Measurements from ENCODE around the gene SORD. TPM values are rescaled to one million over a fixed set of nuclear protein-coding genes. Genes with fewer than 3 reads are reported as not detected.
"Not testable (repeated sequence)": the region's sequence is repeated elsewhere in the genome, so short reads cannot be mapped to it uniquely, and the experiment has no call there.

The SORD gene
- total RNA-seq (10 to 100 TPM in 3 of 5 donors, 1 to 10 TPM in 2; 5.5 to 43.3 (median 17.0) TPM), polyA plus RNA-seq (10 to 100 TPM; 10.5 to 33.5 (median 13.7) TPM)
- long read RNA-seq, donor 1, full-length matches to known transcripts: 3 of 3 reads
- long read RNA-seq, donor 1, partial matches to known transcripts: 0 of 3 reads
- long read RNA-seq, donor 1, other reads (novel, unspliced or antisense): 0 of 3 reads
- long read RNA-seq, donor 2, full-length matches to known transcripts: 5 of 5 reads
- long read RNA-seq, donor 2, partial matches to known transcripts: 0 of 5 reads
- long read RNA-seq, donor 2, other reads (novel, unspliced or antisense): 0 of 5 reads
- long read RNA-seq, donor 3, full-length matches to known transcripts: 19 of 19 reads
- long read RNA-seq, donor 3, partial matches to known transcripts: 0 of 19 reads
- long read RNA-seq, donor 3, other reads (novel, unspliced or antisense): 0 of 19 reads
- long read RNA-seq, donor 4, full-length matches to known transcripts: 2 of 2 reads
- long read RNA-seq, donor 4, partial matches to known transcripts: 0 of 2 reads
- long read RNA-seq, donor 4, other reads (novel, unspliced or antisense): 0 of 2 reads
- long read RNA-seq, donor 5, full-length matches to known transcripts: 20 of 40 reads
- long read RNA-seq, donor 5, partial matches to known transcripts: 20 of 40 reads
- long read RNA-seq, donor 5, other reads (novel, unspliced or antisense): 0 of 40 reads
- long read RNA-seq, donor 6, full-length matches to known transcripts: 30 of 40 reads
- long read RNA-seq, donor 6, partial matches to known transcripts: 10 of 40 reads
- long read RNA-seq, donor 6, other reads (novel, unspliced or antisense): 0 of 40 reads
- long read RNA-seq, donor 7, full-length matches to known transcripts: 9 of 9 reads
- long read RNA-seq, donor 7, partial matches to known transcripts: 0 of 9 reads
- long read RNA-seq, donor 7, other reads (novel, unspliced or antisense): 0 of 9 reads
- long read RNA-seq, donor 8, full-length matches to known transcripts: 28 of 28 reads
- long read RNA-seq, donor 8, partial matches to known transcripts: 0 of 28 reads
- long read RNA-seq, donor 8, other reads (novel, unspliced or antisense): 0 of 28 reads
- long read RNA-seq, donor 9, full-length matches to known transcripts: 15 of 45 reads
- long read RNA-seq, donor 9, partial matches to known transcripts: 30 of 45 reads
- long read RNA-seq, donor 9, other reads (novel, unspliced or antisense): 0 of 45 reads
- long read RNA-seq, donor 10, full-length matches to known transcripts: 1 of 1 reads
- long read RNA-seq, donor 10, partial matches to known transcripts: 0 of 1 reads
- long read RNA-seq, donor 10, other reads (novel, unspliced or antisense): 0 of 1 reads

- Histone ChIP-seq H3K27ac (peak within 1 kb of the TSS; percentile 75 to 86 (median 79)), H3K4me1 (peaks cover 35 to 61% (median 43%) of the 10 kb centered on the region in 4 donors), H3K4me3 (peak within 1 kb of the TSS; percentile 63 to 81 (median 73)), H3K27me3 (peaks cover 0 to 7% (median 0%) of the 10 kb centered on the region in 3 donors), H3K9me3 (no peaks in the 10 kb centered on the region), H3K36me3 (no peaks in the 10 kb centered on the region)
- intact Hi-C loops (cut with DNase I; ENCODE audit: low total_unique reads): no loop called here
- DNase-seq: peak; percentile 96 to 97
- 0 to 5% (median 1%) methylated on average over 14 to 48 of the region's 48 CpGs for WGBS, 5 donors
- peak in 1 of 4 donors; percentile 23 for TF ChIP-seq POLR2A (IDR thresholded peaks at IDR 0.05)
- no peak for TF ChIP-seq EP300 (IDR thresholded peaks at IDR 0.05)
- peak; percentile 8 to 68 (median 48) for TF ChIP-seq POLR2AphosphoS5 (IDR thresholded peaks at IDR 0.05)
- TF ChIP-seq CTCF (IDR thresholded peaks at IDR 0.05): no peak
These were observed at the start of gene SORD for GRCh38 chr15:45022871-45023658. Gene SORD (plus strand): TSS chr15:45023195. CDS start chr15:45023284, 89 bp downstream.

- WGBS, 5 donors: 95 to 100% (median 96%) methylated on average over 3 of the region's 3 CpGs
- H3K36me3 ChIP-seq; H3K27ac ChIP-seq; H3K4me1 ChIP-seq; H3K27me3 ChIP-seq; intact Hi-C loops (cut with DNase I; ENCODE audit: low total_unique reads); H3K9me3 ChIP-seq; H3K4me3 ChIP-seq; DNase-seq: not testable (repeated sequence)
These were observed 46.8 kb upstream of the SORD start for GRCh38 chr15:44976183-44976582.

- H3K4me3 ChIP-seq; H3K4me1 ChIP-seq; DNase-seq; H3K9me3 ChIP-seq; H3K27ac ChIP-seq; intact Hi-C loops (cut with DNase I; ENCODE audit: low total_unique reads); H3K27me3 ChIP-seq; H3K36me3 ChIP-seq: not testable (repeated sequence)
- WGBS, 5 donors: 22 to 52% (median 31%) methylated on average over 2 of the region's 2 CpGs
These were observed 45.2 kb upstream of the SORD start for GRCh38 chr15:44977781-44978180.

- H3K27ac ChIP-seq; intact Hi-C loops (cut with DNase I; ENCODE audit: low total_unique reads); H3K4me1 ChIP-seq; H3K9me3 ChIP-seq; H3K36me3 ChIP-seq; H3K4me3 ChIP-seq; H3K27me3 ChIP-seq: not testable (repeated sequence)
- peak in 1 of 2 donors; percentile 28 for DNase-seq
- 22 to 52% (median 32%) methylated on average over 2 of the region's 2 CpGs for WGBS, 5 donors
These were observed 43.2 kb upstream of the SORD start for GRCh38 chr15:44979617-44980339.

- H3K27me3 ChIP-seq; H3K27ac ChIP-seq; DNase-seq; H3K4me1 ChIP-seq; intact Hi-C loops (cut with DNase I; ENCODE audit: low total_unique reads); H3K4me3 ChIP-seq; H3K9me3 ChIP-seq; H3K36me3 ChIP-seq: not testable (repeated sequence)
- 64 to 69% (median 66%) methylated on average over 1 of the region's 1 CpG for WGBS, 5 donors
These were observed 38.9 kb upstream of the SORD start for GRCh38 chr15:44984144-44984543.

GRCh38 chr15:44986346-44987055 is 36.5 kb upstream of the SORD start:
- DNase-seq; H3K27me3 ChIP-seq; H3K36me3 ChIP-seq; H3K27ac ChIP-seq; intact Hi-C loops (cut with DNase I; ENCODE audit: low total_unique reads); H3K4me3 ChIP-seq; H3K9me3 ChIP-seq; H3K4me1 ChIP-seq: not testable (repeated sequence)
- 73 to 81% (median 76%) methylated on average over 4 of the region's 4 CpGs for WGBS, 5 donors

- intact Hi-C loops (cut with DNase I; ENCODE audit: low total_unique reads): not testable (repeated sequence)
- 79 to 100% (median 100%) methylated on average over 1 of the region's 1 CpG; no CpG with 5 or more reads in 1 of the 5 donors for WGBS, 5 donors
These were observed 35.3 kb upstream of the SORD start for GRCh38 chr15:44987711-44988110.

GRCh38 chr15:44988184-44988869 is 34.7 kb upstream of the SORD start:
- H3K4me3 ChIP-seq; H3K27me3 ChIP-seq; H3K27ac ChIP-seq; H3K36me3 ChIP-seq; intact Hi-C loops (cut with DNase I; ENCODE audit: low total_unique reads); H3K4me1 ChIP-seq; H3K9me3 ChIP-seq; DNase-seq: not testable (repeated sequence)
- 40 to 76% (median 54%) methylated on average over 1 to 2 of the region's 3 CpGs for WGBS, 5 donors

More at GRCh38 chr15:44987711-44988110, 35.3 kb upstream of the SORD start:
- not testable (repeated sequence) for H3K9me3 ChIP-seq, H3K4me3 ChIP-seq, H3K27me3 ChIP-seq, H3K36me3 ChIP-seq, DNase-seq, H3K4me1 ChIP-seq, H3K27ac ChIP-seq
